SK-N-SH (cell line): ENCODE measurements around the gene COIL. TPM values are rescaled to one million over a fixed set of nuclear protein-coding genes. Genes with fewer than 3 reads are reported as not detected.

Source experiments
- CTCF ChIA-PET: fragments of 300-600, 350-600 bp; formaldehyde crosslinking; extraction: SDS; loops from one replicate; lab custom pipeline; 2021; lab: Yijun Ruan, JAX
- POLR2A ChIA-PET: fragments of 350-600 bp; sonication (Branson Sonifier 250); formaldehyde crosslinking; extraction: SDS; loops from one replicate; lab custom pipeline; 2020; ENCODE audit warnings: antibody characterized with exemption, inconsistent platforms; lab: Yijun Ruan, JAX
- DNase-seq: peaks from one replicate; pipeline ENCODE4 v3.0.0; 2012
- H2AFZ ChIP-seq: fragments of 200-600 bp; sonication (generic); 2 replicates; pipeline ENCODE4 v1.8.1; 2016; ENCODE audit warnings: antibody characterized with exemption, mild to moderate bottlenecking, low read depth
- H3F3A ChIP-seq: fragments of 200-600 bp; sonication (generic); replicated peaks from 2 replicates; pipeline ENCODE3; 2016; ENCODE audit warnings: antibody characterized with exemption, mild to moderate bottlenecking; ENCODE audit not compliant: insufficient read depth
- H3K27ac ChIP-seq, 2 experiments: fragments of 200-500 bp in 1 of 2; fragments of 200-600 bp in 1 of 2; sonication (Bioruptor generic) in 1 of 2; sonication (generic), shearing (Covaris generic) in 1 of 2; 2 replicates each; pipeline versions ENCODE4 v1.5.1 to v1.6.1; 2014 to 2016; ENCODE audit warnings: low read depth in 2 of 2, inconsistent platforms in 1 of 2, low read length in 1 of 2, mild to moderate bottlenecking in 1 of 2, mixed read lengths in 1 of 2
- H3K27me3 ChIP-seq: fragments of 200-600 bp; sonication (generic), shearing (Covaris generic); 2 replicates; pipeline ENCODE4 v1.6.1; 2016; ENCODE audit warnings: mixed run types; ENCODE audit not compliant: insufficient read depth
- H3K36me3 ChIP-seq, 2 experiments: fragments of 200-500 bp in 1 of 2; fragments of 200-600 bp in 1 of 2; sonication (Bioruptor generic) in 1 of 2; sonication (generic) in 1 of 2; replicated peaks in 1 of 2; 2 replicates each; pipeline versions ENCODE3 to v1.5.1; 2014 to 2016; ENCODE audit warnings: low read length in 1 of 2, mild to moderate bottlenecking in 1 of 2; ENCODE audit not compliant: insufficient read depth in 2 of 2, control insufficient read depth in 1 of 2
- H3K4me1 ChIP-seq, 2 experiments: fragments of 200-500 bp in 1 of 2; fragments of 200-600 bp in 1 of 2; sonication (Bioruptor generic) in 1 of 2; sonication (generic), shearing (Covaris generic) in 1 of 2; 2 replicates each; pipeline versions ENCODE4 v1.5.1 to v1.6.1; 2014 to 2016; ENCODE audit warnings: low read depth in 1 of 2, low read length in 1 of 2, mixed run types in 1 of 2; ENCODE audit not compliant: insufficient read depth in 2 of 2, control insufficient read depth in 1 of 2
- H3K4me2 ChIP-seq: fragments of 200-600 bp; sonication (generic), shearing (Covaris generic); 2 replicates; pipeline ENCODE4 v1.6.1; 2017; ENCODE audit warnings: mixed run types
- H3K4me3 ChIP-seq, 2 experiments: fragments of 200-500 bp in 1 of 2; fragments of 200-600 bp in 1 of 2; sonication (Bioruptor generic) in 1 of 2; sonication (generic), shearing (Covaris generic) in 1 of 2; 2 replicates each; pipeline versions ENCODE4 v1.5.1 to v1.8.1; 2014 to 2016; ENCODE audit warnings: low read depth in 2 of 2, inconsistent platforms in 1 of 2, low read length in 1 of 2, mild to moderate bottlenecking in 1 of 2, mixed read lengths in 1 of 2, moderate library complexity in 1 of 2
- H3K79me2 ChIP-seq: fragments of 200-600 bp; sonication (generic); 2 replicates; pipeline ENCODE4 v1.8.1; 2017; ENCODE audit warnings: mild to moderate bottlenecking; ENCODE audit not compliant: insufficient read depth
- H3K9ac ChIP-seq: fragments of 200-600 bp; sonication (generic); 2 replicates; pipeline ENCODE4 v1.6.1; 2017; ENCODE audit warnings: mixed run types
- H3K9me2 ChIP-seq: fragments of 200-600 bp; sonication (generic); 2 replicates; pipeline ENCODE4 v1.6.1; 2017; ENCODE audit warnings: mixed run types
- H3K9me3 ChIP-seq: fragments of 200-600 bp; sonication (generic); 2 replicates; pipeline ENCODE4 v1.6.1; 2017; ENCODE audit warnings: mixed run types, mild to moderate bottlenecking, moderate library complexity
- H4K20me1 ChIP-seq: fragments of 200-600 bp; sonication (generic); 2 replicates; pipeline ENCODE4 v1.6.1; 2017; ENCODE audit warnings: mild to moderate bottlenecking, mixed run types; ENCODE audit not compliant: insufficient read depth
- CHD2 ChIP-seq: fragments of 150-350 bp; IDR thresholded peaks from 2 replicates; pipeline ENCODE4 v1.6.1; 2018; ENCODE audit warnings: low read length; ENCODE audit not compliant: partially characterized antibody
- ELF1 ChIP-seq: IDR thresholded peaks from 2 replicates; pipeline ENCODE4 v1.4.0; 2012
- EP300 ChIP-seq, 2 experiments: IDR thresholded peaks; 2 replicates each; pipeline versions ENCODE4 v1.4.0 to v1.6.1; 2012; ENCODE audit warnings: borderline replicate concordance in 1 of 2, low read depth in 1 of 2, low read length in 1 of 2
- FOXJ3 ChIP-seq: sonication (generic); formaldehyde crosslinking; IDR thresholded peaks from 2 replicates; pipeline ENCODE4 v1.5.1; 2020; ENCODE audit warnings: mild to moderate bottlenecking, missing genetic modification reagents
- FOXM1 ChIP-seq: IDR thresholded peaks from 2 replicates; pipeline ENCODE4 v1.4.0; 2012; ENCODE audit warnings: low read depth, mild to moderate bottlenecking
- GABPA ChIP-seq: IDR thresholded peaks from 2 replicates; pipeline ENCODE4 v1.4.0; 2012; ENCODE audit warnings: low read depth, mild to moderate bottlenecking
- IRF3 ChIP-seq: fragments of 150-350 bp; IDR thresholded peaks from 2 replicates; pipeline ENCODE4 v1.6.1; 2016; ENCODE audit warnings: mild to moderate bottlenecking, low read depth, low read length
- MEF2A ChIP-seq: IDR thresholded peaks from 2 replicates; pipeline ENCODE4 v1.4.0; 2012; ENCODE audit warnings: low read depth, borderline replicate concordance
- MXI1 ChIP-seq: IDR thresholded peaks from 2 replicates; pipeline ENCODE4 v1.6.1; 2012; ENCODE audit warnings: mild to moderate bottlenecking, low read depth, low read length, improper control_type of control experiment
- PBX3 ChIP-seq: IDR thresholded peaks from 2 replicates; pipeline ENCODE4; 2012
- POLR2AphosphoS5 ChIP-seq: IDR thresholded peaks from 2 replicates; pipeline ENCODE4 v1.6.1; 2012; ENCODE audit warnings: low read depth, low read length
- REST ChIP-seq: IDR thresholded peaks from 2 replicates; pipeline ENCODE4 v1.6.1; 2012; ENCODE audit warnings: mild to moderate bottlenecking, low read depth, low read length, moderate library complexity
- RXRA ChIP-seq: IDR thresholded peaks from 2 replicates; pipeline ENCODE4 v1.4.0; 2012; ENCODE audit warnings: low read depth, mild to moderate bottlenecking, borderline replicate concordance
- SIN3A ChIP-seq: IDR thresholded peaks from 2 replicates; pipeline ENCODE4 v1.6.1; 2012; ENCODE audit warnings: low read depth, mild to moderate bottlenecking, low read length, moderate library complexity, borderline replicate concordance
- SMC3 ChIP-seq: IDR thresholded peaks from 2 replicates; pipeline ENCODE4 v1.6.1; 2012; ENCODE audit warnings: low read depth, low read length, improper control_type of control experiment
- TCF12 ChIP-seq: IDR thresholded peaks from 2 replicates; pipeline ENCODE4 v1.4.0; 2012
- USF2 ChIP-seq: fragments of 150-350 bp; IDR thresholded peaks from 2 replicates; pipeline ENCODE4 v1.6.1; 2017; ENCODE audit warnings: antibody characterized with exemption, low read length, low read depth, borderline replicate concordance
- YY1 ChIP-seq: IDR thresholded peaks from 2 replicates; pipeline ENCODE4 v1.4.0; 2012; ENCODE audit warnings: low read depth, mild to moderate bottlenecking
- WGBS: methylation state at CpG from one replicate; pipeline ENCODE4 v1.1.6; 2017; ENCODE audit warnings: low lambda C conversion rate; 5-methylcytosine and 5-hydroxymethylcytosine counted together
- polyA plus RNA-seq, 3 experiments: library from polyadenylated mRNA; depleted of rRNA; stranded (reverse); fragments of >200 nt; gene quantifications; 2 replicates each; pipeline ENCODE4 v1.2.3, GENCODE V29; 2012

The COIL gene
- polyA plus RNA-seq, 1 of the 3 experiments (the other 2 are of a cell fraction) = 3.9 TPM

GRCh38 chr17:56933868-56934267 lies 27.0 kb downstream of the COIL start:
- Histone ChIP-seq H3K9me3 (peaks cover 30% of the 10 kb centered on the region), H3K9ac (no peak overlapping the region)
- POLR2A ChIA-PET = interaction anchor here (0.6 kb wide), 1 partner anchor 114 kb away, joined by 3 read pairs; no protein-coding TSS in a partner anchor

GRCh38 chr17:56933151-56933745 lies 27.6 kb downstream of the COIL start:
- no peak overlapping the region for H3K27ac ChIP-seq
- no peaks in the 10 kb centered on the region for H3K9me2 ChIP-seq
- peaks cover 0 to 7% of the 10 kb centered on the region in 2 experiments; a peak in 1 of 4 replicates for H3K4me1 ChIP-seq
- CTCF ChIA-PET = interaction anchor here (0.5 to 3.0 kb wide), 2 partner anchors 44 to 114 kb away, joined by 3 to 24 read pairs; partner anchors contain the start of gene SCPEP1
- no peak for DNase-seq
- H3F3A ChIP-seq = peaks cover 7% of the 10 kb centered on the region
- no peak overlapping the region for H3K4me3 ChIP-seq
- no peak overlapping the region for H2AFZ ChIP-seq
- TF ChIP-seq EP300 (IDR thresholded peaks at IDR 0.05; ENCODE audit: borderline replicate concordance in 1 of 2, low read depth in 1 of 2, low read length in 1 of 2) (no peak), REST (no peak), SMC3 (no peak), FOXM1 (no peak), MXI1 (no peak), PBX3 (no peak), GABPA (no peak), POLR2AphosphoS5 (no peak), SIN3A (no peak), MEF2A (no peak), IRF3 (no peak)
- no peak overlapping the region for H3K9ac ChIP-seq
- H3K27me3 ChIP-seq = no peaks in the 10 kb centered on the region
- H3K36me3 ChIP-seq = peaks cover 23 to 54% of the 10 kb centered on the region in 2 experiments
- POLR2A ChIA-PET = no interaction called here
- WGBS = 94% methylated on average over 8 of the region's 8 CpGs
- H3K9me3 ChIP-seq = peaks cover 36% of the 10 kb centered on the region
- no peaks in the 10 kb centered on the region for H4K20me1 ChIP-seq
- no peak overlapping the region for H3K4me2 ChIP-seq
- no peaks in the 10 kb centered on the region for H3K79me2 ChIP-seq

More at GRCh38 chr17:56933868-56934267, 27.0 kb downstream of the COIL start:
- Histone ChIP-seq H3K36me3 (peaks cover 28 to 60% of the 10 kb centered on the region in 2 experiments), H3F3A (peaks cover 10% of the 10 kb centered on the region), H3K4me2 (no peak overlapping the region), H3K79me2 (no peaks in the 10 kb centered on the region), H3K4me3 (no peak overlapping the region), H4K20me1 (no peaks in the 10 kb centered on the region), H2AFZ (no peak overlapping the region), H3K27ac (no peak overlapping the region), H3K27me3 (no peaks in the 10 kb centered on the region), H3K4me1 (peaks cover 0 to 10% of the 10 kb centered on the region in 2 experiments; a peak in 1 of 4 replicates), H3K9me2 (no peaks in the 10 kb centered on the region)
- DNase-seq = no peak
- CTCF ChIA-PET = interaction anchor here (3.0 kb wide), 1 partner anchor 115 kb away, joined by 24 read pairs; no protein-coding TSS in a partner anchor
- TF ChIP-seq MXI1 = no peak
- TF ChIP-seq RXRA = no peak
- no peak for TF ChIP-seq TCF12
- no peak for TF ChIP-seq ELF1
- TF ChIP-seq FOXJ3 = no peak
- TF ChIP-seq FOXM1 = no peak
- TF ChIP-seq CHD2 = no peak
- no peak for TF ChIP-seq USF2
- TF ChIP-seq YY1 = no peak
- TF ChIP-seq GABPA = no peak
- TF ChIP-seq SMC3 = no peak
- 86% methylated on average over 1 of the region's 1 CpG for WGBS
